Dermis blood vessel endothelial cell (primary cell): Measurements from ENCODE around the gene ZC2HC1C. TPM values are rescaled to one million over a fixed set of nuclear protein-coding genes. Genes with fewer than 3 reads are reported as not detected.
"Not testable (repeated sequence)": the region's sequence is repeated elsewhere in the genome, so short reads cannot be mapped to it uniquely, and the experiment has no call there.

Source experiments
- DNase-seq: peaks from one replicate; pipeline ENCODE4 v3.0.0; 2010
- total RNA-seq: library from RNA; depleted of rRNA; stranded (reverse); fragments of >200 nt; gene quantifications from 2 replicates; pipeline ENCODE4 v1.2.3, GENCODE V29; 2014

ZC2HC1C gene
- total RNA-seq, 1 donor from 2014 or later, result 0.34 TPM

- peak; percentile 54 for DNase-seq
Observed at GRCh38 chr14:75059642-75060041, 9.8 kb upstream of the ZC2HC1C start.

GRCh38 chr14:75060420-75060819 is 9.0 kb upstream of the ZC2HC1C start:
- no peak for DNase-seq

- DNase-seq, result no peak
Observed at GRCh38 chr14:75063013-75063412, 6.4 kb upstream of the ZC2HC1C start.

GRCh38 chr14:75063491-75064204 is 5.8 kb upstream of the ZC2HC1C start, which contains the start of gene ACYP1:
TSS of gene ACYP1 (minus strand) at chr14:75064024. CDS start at chr14:75063553, 471 bp downstream.
- DNase-seq, result peak; percentile 93

GRCh38 chr14:75064205-75064567 is 5.3 kb upstream of the ZC2HC1C start:
- no peak for DNase-seq

- DNase-seq, result no peak
Observed at GRCh38 chr14:75066691-75067090, 2.8 kb upstream of the ZC2HC1C start.

GRCh38 chr14:75067212-75067611 is 2.2 kb upstream of the ZC2HC1C start:
- no peak for DNase-seq

GRCh38 chr14:75067765-75068164 is 1.7 kb upstream of the ZC2HC1C start:
- DNase-seq, result not testable (repeated sequence)

- DNase-seq, result no peak
Observed at GRCh38 chr14:75068294-75069120, 934 bp upstream of the ZC2HC1C start.

- no peak for DNase-seq
Observed at GRCh38 chr14:75069811-75070145, 337 bp downstream of the ZC2HC1C start.

GRCh38 chr14:75070383-75070782 is 942 bp downstream of the ZC2HC1C start:
- DNase-seq, result no peak

- DNase-seq, result no peak
Observed at GRCh38 chr14:75077794-75078193, 8.4 kb downstream of the ZC2HC1C start.

GRCh38 chr14:75079521-75079920 is 10.1 kb downstream of the ZC2HC1C start:
- DNase-seq, result no peak

GRCh38 chr14:75081660-75082229 is 12.3 kb downstream of the ZC2HC1C start:
- no peak for DNase-seq

GRCh38 chr14:75083271-75083670 is 13.8 kb downstream of the ZC2HC1C start:
- DNase-seq, result no peak

- peak; percentile 69 for DNase-seq
Observed at GRCh38 chr14:75084513-75084912, 15.1 kb downstream of the ZC2HC1C start.

- no peak for DNase-seq
Observed at GRCh38 chr14:75088153-75088552, 18.7 kb downstream of the ZC2HC1C start.

GRCh38 chr14:75088566-75089373 is 19.3 kb downstream of the ZC2HC1C start:
- peak; percentile 78 for DNase-seq

GRCh38 chr14:75090353-75090752 is 20.9 kb downstream of the ZC2HC1C start:
- peak; percentile 20 for DNase-seq

GRCh38 chr14:75091251-75091650 is 21.8 kb downstream of the ZC2HC1C start:
- no peak for DNase-seq

GRCh38 chr14:75092698-75093097 is 23.3 kb downstream of the ZC2HC1C start:
- DNase-seq, result no peak

- no peak for DNase-seq
Observed at GRCh38 chr14:75094896-75095295, 25.5 kb downstream of the ZC2HC1C start.

- no peak for DNase-seq
Observed at GRCh38 chr14:75095690-75096089, 26.2 kb downstream of the ZC2HC1C start.
